Activated CD8-positive, alpha-beta memory T cell treated with anti-CD3 and anti-CD28 coated beads, Interleukin-2, amount 50 U/mL, for 1 hour (primary cell): ENCODE results near the gene IL4R.
"Not testable (repeated sequence)": the region's sequence is repeated elsewhere in the genome, so short reads cannot be mapped to it uniquely, and the experiment has no call there.

Experiments used
- DNase-seq: peaks from one replicate; pipeline ENCODE4 v3.0.0-alpha.2; 2020; ENCODE audit errors: extremely low read depth

Gene IL4R

GRCh38 chr16:27381236-27381635 is 67.5 kb downstream of the IL4R start:
- no peak for DNase-seq

- no peak for DNase-seq
Observed at GRCh38 chr16:27381974-27382855, 68.4 kb downstream of the IL4R start.

GRCh38 chr16:27383556-27384243 is 69.9 kb downstream of the IL4R start:
- no peak for DNase-seq

GRCh38 chr16:27384425-27384824 is 70.7 kb downstream of the IL4R start:
- DNase-seq, result no peak

DNA sequence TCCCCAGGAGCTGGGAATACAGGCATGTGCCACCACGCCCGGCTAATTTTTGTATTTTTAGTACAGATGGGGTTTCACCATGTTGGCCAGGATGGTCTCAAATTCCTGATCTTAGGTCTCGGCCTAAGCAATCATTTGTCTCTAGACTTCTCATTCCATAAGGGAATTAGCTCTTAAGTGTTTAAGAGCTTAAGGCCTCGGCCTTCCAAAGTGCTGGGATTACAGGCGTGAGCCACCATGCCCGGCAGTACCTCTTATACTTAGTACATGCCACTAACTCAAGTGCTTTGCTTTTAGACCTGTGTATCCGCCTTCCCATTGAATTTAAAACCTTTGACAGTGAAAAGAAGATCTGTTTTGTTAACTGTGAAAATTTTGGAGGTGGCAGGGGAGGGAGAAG is 71.6 kb downstream of the IL4R start:
- no peak for DNase-seq

DNA sequence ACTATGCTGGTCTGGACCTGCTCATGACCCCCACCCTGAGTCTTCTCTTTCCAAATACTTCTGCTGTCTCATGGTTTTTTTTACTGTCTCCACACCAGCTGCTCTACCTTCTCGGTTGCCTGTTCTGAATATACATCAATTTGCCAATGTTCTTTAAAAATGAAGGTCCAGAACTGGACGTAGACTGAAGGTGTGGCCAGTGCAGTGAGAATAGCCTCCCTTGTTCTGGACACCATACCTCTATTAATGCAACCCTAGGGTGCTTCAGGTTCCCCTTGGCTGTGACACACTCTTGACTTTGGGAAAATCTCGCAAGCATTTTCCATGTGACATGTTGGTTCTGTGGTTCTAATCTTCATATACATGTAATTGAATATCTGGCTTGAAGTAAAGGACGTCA is 72.9 kb downstream of the IL4R start:
- no peak for DNase-seq

- no peak for DNase-seq
Observed at GRCh38 chr16:27387724-27388123, 74.0 kb downstream of the IL4R start.

DNA sequence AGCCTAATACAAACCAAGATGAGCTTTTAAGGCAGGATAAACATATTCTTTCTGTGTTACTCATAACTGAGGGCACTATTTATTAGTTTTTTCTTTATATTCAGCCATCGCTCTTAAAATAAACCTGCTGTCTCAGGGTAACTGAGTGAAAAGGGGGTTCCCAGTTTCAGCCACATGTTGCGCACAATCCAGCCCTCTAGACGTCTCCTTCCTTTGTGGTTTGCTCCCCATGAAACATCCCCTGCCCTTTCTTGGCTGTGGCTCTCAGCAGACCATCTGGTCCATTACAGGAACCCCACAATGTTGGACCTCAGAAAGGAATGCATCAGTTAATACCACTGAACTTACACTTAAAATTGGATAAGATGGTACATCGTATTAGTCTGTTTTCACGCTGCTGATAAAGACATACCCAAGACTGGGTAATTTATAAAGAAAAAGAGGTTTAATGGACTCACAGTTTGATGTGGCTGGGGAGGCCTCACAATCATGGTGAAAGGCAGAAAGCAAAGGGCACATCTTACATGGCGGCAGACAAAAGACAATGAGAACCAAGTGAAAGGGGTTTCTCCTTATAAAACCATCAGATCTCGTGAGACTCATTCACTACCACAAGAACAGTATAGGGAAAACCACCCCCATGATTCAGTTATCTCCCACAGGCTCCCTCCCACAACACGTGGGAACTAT is 75.6 kb downstream of the IL4R start:
- DNase-seq, result no peak

GRCh38 chr16:27390151-27390550 is 76.4 kb downstream of the IL4R start:
- DNase-seq, result no peak

GRCh38 chr16:27392671-27393070 is 78.9 kb downstream of the IL4R start:
- DNase-seq, result no peak

DNA sequence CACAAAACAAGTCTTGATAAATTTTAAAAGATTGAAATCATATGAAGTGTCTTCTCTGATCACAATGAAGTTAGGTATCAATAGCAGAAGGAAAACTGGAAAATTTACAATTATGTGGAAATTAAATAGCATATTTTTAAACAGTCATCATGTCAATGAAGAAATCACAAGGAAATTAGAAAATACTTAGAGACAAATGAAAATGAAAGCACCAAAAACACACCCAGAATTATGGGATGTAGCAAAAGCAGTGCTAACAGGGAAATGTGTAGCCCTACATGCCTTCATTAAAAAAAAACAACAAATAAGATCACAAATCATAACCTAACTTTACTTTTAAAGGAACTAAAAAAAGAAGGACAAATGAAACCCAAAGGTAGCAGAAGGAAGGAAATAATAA is 80.7 kb downstream of the IL4R start:
- no peak for DNase-seq

DNA sequence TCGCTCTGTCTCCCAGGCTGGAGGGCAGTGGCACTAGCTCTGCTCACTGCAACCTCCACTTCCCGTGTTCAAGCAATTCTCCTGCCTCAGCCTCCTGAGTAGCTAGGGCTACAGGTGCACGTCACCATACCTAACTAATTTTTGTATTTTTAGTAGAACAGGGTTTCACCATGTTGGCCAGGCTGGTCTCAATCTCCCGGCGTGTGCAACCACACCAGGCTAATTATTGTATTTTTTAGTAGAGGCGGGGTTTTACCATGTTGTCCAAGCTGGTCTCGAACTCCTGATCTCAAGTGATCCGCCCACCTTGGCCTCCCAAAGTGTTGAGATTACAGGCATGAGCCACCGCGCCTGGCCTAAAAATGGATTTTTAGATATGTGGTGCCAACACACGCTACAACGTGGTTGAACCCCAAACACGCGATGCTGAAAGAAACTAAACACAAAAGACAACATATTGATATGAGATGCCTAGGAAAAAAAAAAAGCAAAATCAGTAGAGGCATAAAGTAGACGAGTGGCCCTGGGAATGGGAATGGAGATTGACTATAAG is 84.6 kb downstream of the IL4R start:
- DNase-seq, result not testable (repeated sequence)

- no peak for DNase-seq
Observed at GRCh38 chr16:27398894-27399853, 85.4 kb downstream of the IL4R start.

DNA sequence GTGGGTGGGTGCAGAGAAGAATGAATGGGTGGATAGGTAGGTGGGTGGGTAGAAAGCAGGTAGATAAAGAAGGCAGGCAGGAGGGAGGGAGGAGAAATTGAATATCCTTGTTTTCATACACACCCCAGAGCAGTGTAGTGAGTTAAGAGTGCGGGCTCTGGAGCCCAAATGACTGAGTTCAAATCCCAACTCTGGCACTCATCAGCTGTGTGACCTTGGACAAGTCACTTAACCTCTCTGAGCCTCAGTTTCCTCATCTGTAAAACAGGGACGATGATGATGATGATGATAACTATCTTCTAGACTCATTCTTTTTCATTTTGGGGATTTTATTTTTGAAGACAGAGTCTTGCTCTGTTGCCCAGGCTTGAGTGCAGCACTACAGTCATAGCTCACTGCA is 86.2 kb downstream of the IL4R start:
- no peak for DNase-seq

GRCh38 chr16:27400751-27401620 is 87.2 kb downstream of the IL4R start:
- no peak for DNase-seq

- peak; percentile 87 for DNase-seq
Observed at GRCh38 chr16:27401768-27402568, 88.2 kb downstream of the IL4R start, which contains the start of gene IL21R. IL21R (plus strand) TSS chr16:27402174; CDS start chr16:27430072, 27,898 bp downstream.

GRCh38 chr16:27402569-27402963 is 88.8 kb downstream of the IL4R start:
- DNase-seq, result no peak

DNA sequence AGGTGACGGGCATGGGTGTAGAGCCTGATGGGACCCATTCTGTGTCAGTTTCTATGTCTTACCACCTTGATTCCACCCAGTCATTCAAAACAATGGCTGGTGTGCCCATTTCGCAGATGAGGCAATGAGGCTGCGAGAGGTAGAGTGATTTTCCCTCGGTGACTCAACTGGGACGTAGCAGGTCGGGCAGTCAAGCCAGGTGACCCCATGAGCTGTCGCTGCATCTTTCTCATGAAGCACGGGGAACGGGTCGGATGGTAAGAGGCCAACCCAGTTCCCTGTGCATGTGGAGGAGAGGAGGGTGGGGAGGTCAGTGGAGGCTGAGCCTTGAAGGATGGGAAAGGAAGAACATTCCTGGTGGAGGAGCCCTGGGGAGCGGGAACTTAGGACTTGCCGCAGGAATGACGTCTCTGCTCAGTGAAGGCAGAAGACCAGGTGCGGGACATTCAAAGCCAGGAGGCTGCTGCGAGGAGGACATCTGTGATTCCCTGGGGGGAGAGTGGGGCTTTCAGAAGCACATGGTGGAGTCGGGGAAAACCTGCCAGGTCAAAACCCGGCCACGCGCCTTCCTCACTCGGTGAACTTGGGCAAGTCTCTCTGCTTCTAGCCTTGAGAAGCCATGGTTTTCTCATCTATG is 89.3 kb downstream of the IL4R start:
- no peak for DNase-seq

GRCh38 chr16:27403601-27403992 is 89.8 kb downstream of the IL4R start:
- DNase-seq, result no peak
